Vagina (tissue), 2 donors: ENCODE data around the gene NUP85.

Source experiments
- POLR2A ChIP-seq, 2 donors: fragments of 450-650 bp; IDR thresholded peaks; one replicate each; pipeline ENCODE4 v1.6.1; 2017; ENCODE audit warnings: antibody characterized with exemption in 2 of 2, mild to moderate bottlenecking in 2 of 2, moderate library complexity in 2 of 2
- POLR2AphosphoS5 ChIP-seq, 2 donors: sonication (generic); formaldehyde crosslinking; IDR thresholded peaks; one replicate each; pipeline ENCODE4 v1.9.0; 2017; ENCODE audit warnings: antibody characterized with exemption in 2 of 2, mild to moderate bottlenecking in 2 of 2, low read depth in 1 of 2; ENCODE audit not compliant: insufficient read depth in 1 of 2

DNA sequence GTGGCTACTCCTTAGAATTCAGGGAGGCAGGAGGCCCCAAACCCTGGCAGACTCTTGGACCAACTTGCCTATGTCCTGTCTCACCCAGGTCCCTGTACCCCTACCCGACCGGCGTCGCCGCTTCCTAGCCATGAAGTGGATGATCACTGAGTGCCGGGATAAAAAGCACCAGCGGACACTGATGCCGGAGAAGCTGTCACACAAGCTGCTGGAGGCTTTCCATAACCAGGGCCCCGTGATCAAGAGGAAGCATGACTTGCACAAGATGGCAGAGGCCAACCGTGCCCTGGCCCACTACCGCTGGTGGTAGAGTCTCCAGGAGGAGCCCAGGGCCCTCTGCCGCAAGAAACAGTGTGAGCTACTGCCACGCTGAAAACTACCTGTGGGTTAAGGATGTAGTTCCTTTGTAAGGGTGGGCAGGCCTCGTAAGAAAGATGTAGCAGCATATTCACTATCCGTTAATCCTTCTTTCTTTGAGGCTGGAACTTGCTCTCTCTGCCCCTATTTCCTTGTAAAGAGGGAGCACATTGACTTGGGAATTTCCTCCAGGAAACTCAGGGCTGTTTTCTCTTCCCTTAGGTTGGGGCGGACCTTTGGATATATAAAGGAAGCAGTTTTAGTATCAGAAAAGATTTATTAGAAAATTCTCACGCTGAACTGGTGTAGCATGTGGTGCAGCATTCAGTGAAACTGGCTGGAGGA lies 60.3 kb downstream of the NUP85 start:
- TF ChIP-seq POLR2A (IDR thresholded peaks at IDR 0.05) (no peak), POLR2AphosphoS5 (IDR thresholded peaks at IDR 0.05; ENCODE audit: insufficient read depth in 1 of 2, low read depth in 1 of 2) (no peak)
